Suprapubic skin (tissue), 4 donors: ENCODE measurements around the gene SS18L1. TPM values are rescaled to one million over a fixed set of nuclear protein-coding genes. Genes with fewer than 3 reads are reported as not detected.
A peak's percentile ranks its signal among the peaks of the same experiment; 100 is the strongest.

Experiments
- DNase-seq, 2 donors: peaks; one replicate each; pipeline ENCODE4 v3.0.0-alpha.2; 2019; ENCODE audit warnings: low spot score in 2 of 2
- H3K27ac ChIP-seq: fragments of 200-600 bp; sonication (generic); one replicate; pipeline ENCODE4 v1.5.1; 2019
- H3K27me3 ChIP-seq: fragments of 200-600 bp; sonication (generic); one replicate; pipeline ENCODE4 v1.5.1; 2019
- H3K36me3 ChIP-seq: fragments of 200-600 bp; sonication (generic); one replicate; pipeline ENCODE4 v1.5.1; 2019
- H3K4me1 ChIP-seq: fragments of 200-600 bp; sonication (generic); one replicate; pipeline ENCODE4 v1.5.1; 2019
- H3K4me3 ChIP-seq: fragments of 200-600 bp; sonication (generic); one replicate; pipeline ENCODE4 v1.5.1; 2019; ENCODE audit warnings: mild to moderate bottlenecking
- H3K9me3 ChIP-seq: fragments of 200-600 bp; sonication (generic); one replicate; pipeline ENCODE4 v1.5.1; 2019
- CTCF ChIP-seq, 2 donors: fragments of 200-600 bp in 1 of 2; fragments of 450-650 bp in 1 of 2; sonication (generic) in 1 of 2; IDR thresholded peaks; one replicate each; pipeline ENCODE4 v1.5.1; 2016 to 2019; ENCODE audit warnings: antibody characterized with exemption in 2 of 2, mild to moderate bottlenecking in 1 of 2, moderate library complexity in 1 of 2
- EP300 ChIP-seq: sonication (generic); formaldehyde crosslinking; IDR thresholded peaks from one replicate; pipeline ENCODE4 v1.6.1; 2017; ENCODE audit warnings: antibody characterized with exemption
- POLR2A ChIP-seq, 2 donors: fragments of 450-650 bp; IDR thresholded peaks; one replicate each; pipeline ENCODE4 v1.6.1; 2017; ENCODE audit warnings: antibody characterized with exemption in 2 of 2, mild to moderate bottlenecking in 2 of 2, moderate library complexity in 2 of 2
- POLR2AphosphoS5 ChIP-seq, 3 donors: sonication (generic); formaldehyde crosslinking; IDR thresholded peaks; one replicate each; pipeline ENCODE4 v1.6.1; 2017; ENCODE audit warnings: antibody characterized with exemption in 3 of 3
- WGBS: methylation state at CpG from one replicate; pipeline ENCODE4 v1.1.5; 2018; 5-methylcytosine and 5-hydroxymethylcytosine counted together
- total RNA-seq, 4 donors: library from RNA; depleted of rRNA; stranded (reverse); fragments of >200 nt; gene quantifications; one replicate each; pipeline ENCODE4 v1.1.0, GENCODE V29; 2016

SS18L1 gene
- total RNA-seq, 4 donors from 2014 or later = 23.3 to 81.1 (median 26.9) TPM

- peaks cover 21% of the 10 kb centered on the region for H3K4me1 ChIP-seq
- peaks cover 91% of the 10 kb centered on the region for H3K27me3 ChIP-seq
- H3K36me3 ChIP-seq = no peaks in the 10 kb centered on the region
- no peak for DNase-seq
- no peaks in the 10 kb centered on the region for H3K9me3 ChIP-seq
- H3K4me3 ChIP-seq = no peak overlapping the region
- H3K27ac ChIP-seq = no peak overlapping the region
- 70% methylated on average over 18 of the region's 40 CpGs for WGBS
- TF ChIP-seq POLR2AphosphoS5 (IDR thresholded peaks at IDR 0.05) (no peak), EP300 (no peak), CTCF (IDR thresholded peaks at IDR 0.05) (no peak), POLR2A (IDR thresholded peaks at IDR 0.05) (no peak)
Measured at GRCh38 chr20:62215991-62216635, 72.5 kb downstream of the SS18L1 start.

- Histone ChIP-seq H3K4me1 (peaks cover 25% of the 10 kb centered on the region), H3K27me3 (peaks cover 91% of the 10 kb centered on the region), H3K27ac (no peak overlapping the region), H3K36me3 (no peaks in the 10 kb centered on the region), H3K4me3 (no peak overlapping the region), H3K9me3 (no peaks in the 10 kb centered on the region)
- TF ChIP-seq CTCF (IDR thresholded peaks at IDR 0.05) (no peak), EP300 (no peak), POLR2A (IDR thresholded peaks at IDR 0.05) (no peak), POLR2AphosphoS5 (IDR thresholded peaks at IDR 0.05) (no peak)
- whole genome bisulfite sequencing = 62% methylated on average over 15 of the region's 26 CpGs
- no peak for DNase-seq
Measured at GRCh38 chr20:62216636-62217566, 73.3 kb downstream of the SS18L1 start.

- DNase-seq = no peak
Measured at GRCh38 chr20:62217913-62218773, 74.6 kb downstream of the SS18L1 start.

GRCh38 chr20:62219101-62219991 lies 75.8 kb downstream of the SS18L1 start:
- WGBS = 1% methylated on average over 25 of the region's 84 CpGs
- Histone ChIP-seq H3K27me3 (peaks cover 100% of the 10 kb centered on the region), H3K36me3 (no peaks in the 10 kb centered on the region), H3K4me1 (peaks cover 25% of the 10 kb centered on the region), H3K9me3 (no peaks in the 10 kb centered on the region), H3K27ac (no peak overlapping the region), H3K4me3 (peak overlapping the region; percentile 44)
- TF ChIP-seq EP300 (no peak), CTCF (IDR thresholded peaks at IDR 0.05) (no peak), POLR2A (IDR thresholded peaks at IDR 0.05) (no peak), POLR2AphosphoS5 (IDR thresholded peaks at IDR 0.05) (no peak)
- no peak for DNase-seq

More at GRCh38 chr20:62217913-62218773, 74.6 kb downstream of the SS18L1 start:
- Histone ChIP-seq H3K27me3 (peaks cover 95% of the 10 kb centered on the region), H3K27ac (no peak overlapping the region), H3K4me3 (no peak overlapping the region), H3K4me1 (peaks cover 25% of the 10 kb centered on the region), H3K9me3 (no peaks in the 10 kb centered on the region), H3K36me3 (no peaks in the 10 kb centered on the region)
- TF ChIP-seq POLR2A (IDR thresholded peaks at IDR 0.05) = no peak
- TF ChIP-seq POLR2AphosphoS5 (IDR thresholded peaks at IDR 0.05) = no peak
- no peak for TF ChIP-seq EP300
- TF ChIP-seq CTCF (IDR thresholded peaks at IDR 0.05) = no peak
- 60% methylated on average over 20 of the region's 38 CpGs for WGBS
